ENCODE measurements around the gene NPLOC4.

GRCh38 chr17:81514739-81515529 lies 122.0 kb downstream of the NPLOC4 start:
- TF ChIP-seq CTCF (IDR thresholded peaks at IDR 0.05; ENCODE audit: insufficient read depth, low read length, poor library complexity, severe bottlenecking): no peak
- no peak for TF ChIP-seq EZH2phosphoT487 (conservative IDR thresholded peaks at IDR 0.05; ENCODE audit: low read length)
